Activated naive CD4-positive, alpha-beta T cell treated with anti-CD3 and anti-CD28 coated beads for 36 hours (primary cell): ENCODE measurements around the gene TMX4. TPM values are rescaled to one million over a fixed set of nuclear protein-coding genes. Genes with fewer than 3 reads are reported as not detected.

Experiments used
- CTCF ChIA-PET: fragments of 350-600 bp; sonication (Branson Sonifier 250); formaldehyde crosslinking; loops from one replicate; lab custom pipeline; 2021; ENCODE audit warnings: antibody characterized with exemption; lab: Charles Lee
- DNase-seq: peaks from one replicate; pipeline ENCODE4 v3.0.0-alpha.2; 2020
- H3K27ac Mint-ChIP-seq: one replicate; pipeline ENCODE4 v1.8.0; 2021; ENCODE audit warnings: mild to moderate bottlenecking, mixed read lengths
- H3K27me3 Mint-ChIP-seq: one replicate; pipeline ENCODE4 v1.8.0; 2021; ENCODE audit warnings: low read depth, mixed read lengths
- H3K36me3 Mint-ChIP-seq: one replicate; pipeline ENCODE4 v1.8.0; 2021; ENCODE audit warnings: low read depth, mixed read lengths
- H3K4me1 Mint-ChIP-seq: one replicate; pipeline ENCODE4 v1.8.0; 2021; ENCODE audit warnings: low read depth, mixed read lengths
- H3K4me3 Mint-ChIP-seq: one replicate; pipeline ENCODE4 v1.8.0; 2021; ENCODE audit warnings: mild to moderate bottlenecking, moderate library complexity, mixed read lengths
- H3K9me3 Mint-ChIP-seq: one replicate; pipeline ENCODE4 v1.8.0; 2021; ENCODE audit warnings: mixed read lengths
- intact Hi-C: fragments of 100-400 bp; cut with micrococcal nuclease; formaldehyde crosslinking; loops from one replicate; pipeline ENCODE4 v1.15.1; 2023
- total RNA-seq, 2 experiments: library from RNA; stranded (reverse); gene quantifications; one replicate each; pipeline ENCODE4 v1.2.3, GENCODE V29; 2021

Gene TMX4
- total RNA-seq, 2 experiments from 2014 or later = 28.3 to 29.9 TPM

- CTCF ChIA-PET = no interaction called here
- no peak for DNase-seq
- H3K36me3 Mint-ChIP-seq = peaks cover 18% of the 10 kb centered on the region
- H3K27me3 Mint-ChIP-seq = no peaks in the 10 kb centered on the region
- H3K4me3 Mint-ChIP-seq = no peak overlapping the region
- H3K4me1 Mint-ChIP-seq = peaks cover 5% of the 10 kb centered on the region
- H3K9me3 Mint-ChIP-seq = no peaks in the 10 kb centered on the region
- no peak overlapping the region for H3K27ac Mint-ChIP-seq
- intact Hi-C loops = no loop called here
Observed at GRCh38 chr20:8007490-8007889, 12.1 kb downstream of the TMX4 start.

GRCh38 chr20:8005575-8006366 lies 13.8 kb downstream of the TMX4 start:
- no peaks in the 10 kb centered on the region for H3K27me3 Mint-ChIP-seq
- DNase-seq = no peak
- intact Hi-C loops = no loop called here
- no peak overlapping the region for H3K4me3 Mint-ChIP-seq
- H3K4me1 Mint-ChIP-seq = no peaks in the 10 kb centered on the region
- CTCF ChIA-PET = no interaction called here
- H3K9me3 Mint-ChIP-seq = no peaks in the 10 kb centered on the region
- peaks cover 23% of the 10 kb centered on the region for H3K36me3 Mint-ChIP-seq
- H3K27ac Mint-ChIP-seq = no peak overlapping the region

- no peak overlapping the region for H3K27ac Mint-ChIP-seq
- CTCF ChIA-PET = interaction anchor here (1.6 kb wide), 1 partner anchor 16 kb away, joined by 3 read pairs; no protein-coding TSS in a partner anchor
- intact Hi-C loops = no loop called here
- H3K4me1 Mint-ChIP-seq = no peaks in the 10 kb centered on the region
- no peaks in the 10 kb centered on the region for H3K9me3 Mint-ChIP-seq
- no peaks in the 10 kb centered on the region for H3K27me3 Mint-ChIP-seq
- no peak overlapping the region for H3K4me3 Mint-ChIP-seq
- no peak for DNase-seq
- peaks cover 30% of the 10 kb centered on the region for H3K36me3 Mint-ChIP-seq
Observed at GRCh38 chr20:8005033-8005432, 14.5 kb downstream of the TMX4 start.

- intact Hi-C loops = no loop called here
- H3K4me1 Mint-ChIP-seq = no peaks in the 10 kb centered on the region
- no peaks in the 10 kb centered on the region for H3K27me3 Mint-ChIP-seq
- no peaks in the 10 kb centered on the region for H3K9me3 Mint-ChIP-seq
- DNase-seq = no peak
- no peak overlapping the region for H3K4me3 Mint-ChIP-seq
- H3K36me3 Mint-ChIP-seq = peaks cover 22% of the 10 kb centered on the region
- H3K27ac Mint-ChIP-seq = no peak overlapping the region
- CTCF ChIA-PET = no interaction called here
Observed at GRCh38 chr20:8002056-8002455, 17.5 kb downstream of the TMX4 start.

- Mint-ChIP-seq H3K9me3 (no peaks in the 10 kb centered on the region), H3K36me3 (peaks cover 18% of the 10 kb centered on the region), H3K27me3 (no peaks in the 10 kb centered on the region), H3K4me3 (no peak overlapping the region), H3K27ac (no peak overlapping the region), H3K4me1 (no peaks in the 10 kb centered on the region)
- no peak for DNase-seq
- intact Hi-C loops = no loop called here
- CTCF ChIA-PET = interaction anchor here (0.6 kb wide), 1 partner anchor 392 kb away, joined by 3 read pairs; no protein-coding TSS in a partner anchor
Observed at GRCh38 chr20:8000796-8001195, 18.8 kb downstream of the TMX4 start.

DNA sequence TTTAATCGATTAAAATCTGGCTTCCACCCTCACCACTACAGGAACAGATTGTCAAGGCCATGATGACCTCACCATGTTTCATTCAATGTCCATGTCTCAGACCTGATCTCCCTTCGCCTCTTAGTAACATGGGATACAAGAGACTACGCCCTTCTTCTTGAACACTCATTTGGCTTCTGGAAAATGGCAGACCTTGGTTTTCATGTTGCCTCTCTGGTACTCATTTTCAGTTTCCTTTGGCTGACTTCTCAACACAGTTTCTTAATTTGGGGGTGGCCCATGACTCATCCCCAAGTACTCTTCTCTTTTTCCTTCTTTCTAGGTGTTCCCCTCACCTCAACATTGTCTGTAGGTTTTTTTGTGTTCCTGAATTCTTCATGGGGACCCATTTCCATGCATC lies 22.7 kb downstream of the TMX4 start:
- Mint-ChIP-seq H3K4me3 (no peak overlapping the region), H3K27me3 (no peaks in the 10 kb centered on the region), H3K4me1 (no peaks in the 10 kb centered on the region), H3K27ac (no peak overlapping the region), H3K36me3 (peaks cover 39% of the 10 kb centered on the region), H3K9me3 (peaks cover 11% of the 10 kb centered on the region)
- intact Hi-C loops = no loop called here
- CTCF ChIA-PET = no interaction called here
- DNase-seq = peak; percentile 12

GRCh38 chr20:7994809-7995208 lies 24.8 kb downstream of the TMX4 start:
- CTCF ChIA-PET = interaction anchor here (1.4 kb wide), 1 partner anchor 18 kb away, joined by 3 read pairs; no protein-coding TSS in a partner anchor
- H3K9me3 Mint-ChIP-seq = peaks cover 11% of the 10 kb centered on the region
- DNase-seq = no peak
- peaks cover 30% of the 10 kb centered on the region for H3K36me3 Mint-ChIP-seq
- no peak overlapping the region for H3K4me3 Mint-ChIP-seq
- H3K27me3 Mint-ChIP-seq = no peaks in the 10 kb centered on the region
- H3K27ac Mint-ChIP-seq = no peak overlapping the region
- H3K4me1 Mint-ChIP-seq = no peaks in the 10 kb centered on the region
- intact Hi-C loops = no loop called here

DNA sequence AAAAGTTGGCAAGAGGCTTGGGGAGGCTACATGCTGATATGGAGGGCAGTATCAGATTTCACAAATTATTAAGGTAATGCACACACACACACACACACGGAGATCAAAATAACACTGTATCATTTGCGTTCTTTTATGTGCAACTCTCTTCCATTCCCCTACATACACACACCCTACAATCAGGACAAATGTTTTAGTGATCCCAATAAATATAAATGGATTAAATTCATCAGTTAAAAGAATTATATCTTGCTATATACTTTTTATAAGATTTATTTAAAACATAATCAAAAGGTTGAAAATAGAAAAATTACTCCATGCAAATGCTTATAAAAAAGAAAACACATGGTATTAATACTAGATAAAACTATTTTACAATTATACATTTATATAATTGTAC lies 25.9 kb downstream of the TMX4 start:
- DNase-seq = no peak
- H3K4me3 Mint-ChIP-seq = no peak overlapping the region
- H3K9me3 Mint-ChIP-seq = peaks cover 11% of the 10 kb centered on the region
- H3K27ac Mint-ChIP-seq = no peak overlapping the region
- no peaks in the 10 kb centered on the region for H3K4me1 Mint-ChIP-seq
- intact Hi-C loops = no loop called here
- peaks cover 26% of the 10 kb centered on the region for H3K36me3 Mint-ChIP-seq
- CTCF ChIA-PET = no interaction called here
- H3K27me3 Mint-ChIP-seq = no peaks in the 10 kb centered on the region

- Mint-ChIP-seq H3K36me3 (peaks cover 26% of the 10 kb centered on the region), H3K27me3 (no peaks in the 10 kb centered on the region), H3K27ac (no peak overlapping the region), H3K4me1 (no peaks in the 10 kb centered on the region), H3K9me3 (peaks cover 11% of the 10 kb centered on the region), H3K4me3 (no peak overlapping the region)
- no peak for DNase-seq
- intact Hi-C loops = no loop called here
- CTCF ChIA-PET = no interaction called here
Observed at GRCh38 chr20:7993238-7993637, 26.3 kb downstream of the TMX4 start.

- Mint-ChIP-seq H3K9me3 (peaks cover 11% of the 10 kb centered on the region), H3K4me1 (no peaks in the 10 kb centered on the region), H3K27me3 (no peaks in the 10 kb centered on the region), H3K27ac (no peak overlapping the region), H3K36me3 (peaks cover 27% of the 10 kb centered on the region), H3K4me3 (no peak overlapping the region)
- intact Hi-C loops = no loop called here
- no peak for DNase-seq
- CTCF ChIA-PET = no interaction called here
Observed at GRCh38 chr20:7990385-7990784, 29.2 kb downstream of the TMX4 start.

DNA sequence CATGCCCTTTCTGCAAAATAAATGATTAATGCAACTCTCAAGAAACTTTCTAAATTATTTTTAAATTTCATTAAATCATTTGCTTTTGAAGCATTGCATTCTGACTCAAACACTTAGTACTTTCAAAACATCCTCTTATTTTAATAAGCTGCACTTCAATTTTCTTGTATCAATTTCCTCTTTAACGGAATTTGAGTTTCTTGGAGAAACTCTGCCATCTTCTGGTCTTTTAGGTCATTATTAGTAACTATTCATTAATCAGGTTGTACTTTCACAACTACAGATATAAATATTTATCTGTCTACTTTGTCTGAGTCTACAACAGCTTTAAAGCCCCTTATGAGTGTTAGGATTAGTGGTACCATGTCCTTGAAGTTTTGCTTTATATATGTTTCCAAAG lies 30.2 kb downstream of the TMX4 start:
- no peak overlapping the region for H3K27ac Mint-ChIP-seq
- intact Hi-C loops = no loop called here
- H3K4me3 Mint-ChIP-seq = no peak overlapping the region
- H3K36me3 Mint-ChIP-seq = peaks cover 17% of the 10 kb centered on the region
- no peaks in the 10 kb centered on the region for H3K4me1 Mint-ChIP-seq
- no peak for DNase-seq
- H3K27me3 Mint-ChIP-seq = no peaks in the 10 kb centered on the region
- CTCF ChIA-PET = interaction anchor here (0.7 kb wide), 1 partner anchor 1899 kb away, joined by 3 read pairs; no protein-coding TSS in a partner anchor
- H3K9me3 Mint-ChIP-seq = peaks cover 7% of the 10 kb centered on the region

DNA sequence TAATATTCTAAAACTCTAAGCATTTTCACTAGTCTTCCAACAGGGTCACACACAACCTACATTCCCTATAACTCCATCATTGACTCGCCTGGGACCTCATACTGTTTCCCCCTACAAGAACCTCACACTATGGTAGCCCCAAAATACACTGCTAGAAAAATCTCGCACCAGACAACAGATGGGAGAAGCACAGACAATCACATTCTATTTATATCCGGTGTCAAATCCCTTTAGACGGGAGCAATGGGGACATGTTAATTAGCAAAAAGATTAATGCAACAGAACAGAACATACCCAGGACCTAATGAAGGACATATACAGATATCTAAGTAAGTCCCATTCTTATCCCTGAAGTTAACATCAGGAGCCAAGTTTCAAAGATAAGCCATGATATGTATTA lies 33.6 kb downstream of the TMX4 start:
- no peak overlapping the region for H3K4me3 Mint-ChIP-seq
- CTCF ChIA-PET = no interaction called here
- peaks cover 19% of the 10 kb centered on the region for H3K36me3 Mint-ChIP-seq
- H3K27me3 Mint-ChIP-seq = no peaks in the 10 kb centered on the region
- no peaks in the 10 kb centered on the region for H3K9me3 Mint-ChIP-seq
- no peak for DNase-seq
- intact Hi-C loops = no loop called here
- H3K27ac Mint-ChIP-seq = no peak overlapping the region
- peaks cover 4% of the 10 kb centered on the region for H3K4me1 Mint-ChIP-seq

DNA sequence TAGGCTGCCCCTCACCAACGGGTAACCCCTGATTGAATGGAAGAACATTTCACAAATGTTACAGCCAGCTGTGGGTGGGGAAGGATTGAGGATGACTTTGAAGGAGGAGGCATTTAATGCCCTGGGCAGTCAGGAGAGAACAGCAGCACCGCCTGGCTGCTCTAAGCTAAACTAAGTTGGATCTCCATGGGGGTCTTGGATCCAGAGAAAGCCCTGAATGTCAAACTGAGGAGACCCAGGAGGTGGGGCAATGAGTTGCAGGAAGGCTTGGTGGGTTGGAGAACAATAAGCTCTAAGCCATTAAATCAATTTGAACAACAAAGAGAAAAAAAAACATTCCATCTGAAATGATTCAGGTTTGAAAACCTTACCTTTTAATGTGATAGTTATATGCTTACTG lies 35.4 kb downstream of the TMX4 start:
- intact Hi-C loops = loop anchor here (5.0 kb wide), 1 partner anchor 33 kb away; the partner anchor contains the start of gene TMX4
- DNase-seq = no peak
- H3K4me1 Mint-ChIP-seq = peaks cover 11% of the 10 kb centered on the region
- H3K27me3 Mint-ChIP-seq = no peaks in the 10 kb centered on the region
- peaks cover 22% of the 10 kb centered on the region for H3K36me3 Mint-ChIP-seq
- CTCF ChIA-PET = interaction anchor here (0.6 kb wide), 1 partner anchor 291 kb away, joined by 5 read pairs; no protein-coding TSS in a partner anchor
- no peak overlapping the region for H3K4me3 Mint-ChIP-seq
- H3K9me3 Mint-ChIP-seq = no peaks in the 10 kb centered on the region
- no peak overlapping the region for H3K27ac Mint-ChIP-seq
